Measurements from ENCODE around the gene TAF4. TPM values are rescaled to one million over a fixed set of nuclear protein-coding genes. Genes with fewer than 3 reads are reported as not detected.

The TAF4 gene
- total and polyA plus RNA-seq, 2 of the 13 experiments (the other 11 are each of a cell fraction or from before 2014, with no cell fraction given) = 5.9 to 12.0 TPM

GRCh38 chr20:62066983-62067433 is 1.3 kb upstream of the TAF4 start (continued):
- TF ChIP-seq BCL6 (CRISPR knock-in tag; IDR thresholded peaks at IDR 0.05) = peak; percentile 87
- TF ChIP-seq, protein P1, sequence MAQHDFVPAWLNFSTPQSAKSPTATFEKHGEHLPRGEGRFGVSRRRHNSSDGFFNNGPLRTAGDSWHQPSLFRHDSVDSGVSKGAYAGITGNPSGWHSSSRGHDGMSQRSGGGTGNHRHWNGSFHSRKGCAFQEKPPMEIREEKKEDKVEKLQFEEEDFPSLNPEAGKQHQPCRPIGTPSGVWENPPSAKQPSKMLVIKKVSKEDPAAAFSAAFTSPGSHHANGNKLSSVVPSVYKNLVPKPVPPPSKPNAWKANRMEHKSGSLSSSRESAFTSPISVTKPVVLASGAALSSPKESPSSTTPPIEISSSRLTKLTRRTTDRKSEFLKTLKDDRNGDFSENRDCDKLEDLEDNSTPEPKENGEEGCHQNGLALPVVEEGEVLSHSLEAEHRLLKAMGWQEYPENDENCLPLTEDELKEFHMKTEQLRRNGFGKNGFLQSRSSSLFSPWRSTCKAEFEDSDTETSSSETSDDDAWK (CRISPR knock-in tag; IDR thresholded peaks at IDR 0.05) = no peak
- TF ChIP-seq HOXD1 (CRISPR knock-in tag; IDR thresholded peaks at IDR 0.05) = no peak
- TF ChIP-seq, protein P2, sequence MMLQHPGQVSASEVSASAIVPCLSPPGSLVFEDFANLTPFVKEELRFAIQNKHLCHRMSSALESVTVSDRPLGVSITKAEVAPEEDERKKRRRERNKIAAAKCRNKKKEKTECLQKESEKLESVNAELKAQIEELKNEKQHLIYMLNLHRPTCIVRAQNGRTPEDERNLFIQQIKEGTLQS (CRISPR knock-in tag; IDR thresholded peaks at IDR 0.05) = no peak
- TF ChIP-seq RORA (CRISPR knock-in tag; IDR thresholded peaks at IDR 0.05) = no peak
- no peak; the same call in 1 of the 2 replicates for TF ChIP-seq DMTF1 (CRISPR knock-in tag; IDR thresholded peaks at IDR 0.05)
- 0 out of 2 replicates have a peak, but pooled peaks have one; percentile 40 for TF ChIP-seq PRDM4 (CRISPR knock-in tag; IDR thresholded peaks at IDR 0.05; ENCODE audit: borderline replicate concordance)
- TF ChIP-seq ZNF121 (CRISPR knock-in tag; IDR thresholded peaks at IDR 0.05) = no peak
- no peak for TF ChIP-seq SYNCRIP (IDR thresholded peaks at IDR 0.05; ENCODE audit: insufficient read depth, low read depth, low read length)
- no peak for TF ChIP-seq GTF3A (CRISPR knock-in tag; conservative IDR thresholded peaks at IDR 0.05)
- TF ChIP-seq ZFY (CRISPR knock-in tag; IDR thresholded peaks at IDR 0.05) = no peak
- no peak for TF ChIP-seq KDM5A (IDR thresholded peaks at IDR 0.05; ENCODE audit: borderline replicate concordance, low read length)
- TF ChIP-seq PHF5A (CRISPR knock-in tag; IDR thresholded peaks at IDR 0.05; ENCODE audit: low read depth, unreplicated experiment) = no peak
- TF ChIP-seq MEF2D (CRISPR knock-in tag; IDR thresholded peaks at IDR 0.05) = no peak
- TF ChIP-seq ZMYM2 (CRISPR knock-in tag; IDR thresholded peaks at IDR 0.05) = 0 out of 2 replicates have a peak, but pooled peaks have one; percentile 30
- TF ChIP-seq, protein P3, sequence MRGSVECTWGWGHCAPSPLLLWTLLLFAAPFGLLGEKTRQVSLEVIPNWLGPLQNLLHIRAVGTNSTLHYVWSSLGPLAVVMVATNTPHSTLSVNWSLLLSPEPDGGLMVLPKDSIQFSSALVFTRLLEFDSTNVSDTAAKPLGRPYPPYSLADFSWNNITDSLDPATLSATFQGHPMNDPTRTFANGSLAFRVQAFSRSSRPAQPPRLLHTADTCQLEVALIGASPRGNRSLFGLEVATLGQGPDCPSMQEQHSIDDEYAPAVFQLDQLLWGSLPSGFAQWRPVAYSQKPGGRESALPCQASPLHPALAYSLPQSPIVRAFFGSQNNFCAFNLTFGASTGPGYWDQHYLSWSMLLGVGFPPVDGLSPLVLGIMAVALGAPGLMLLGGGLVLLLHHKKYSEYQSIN (CRISPR knock-in tag; IDR thresholded peaks at IDR 0.05; ENCODE audit: borderline replicate concordance) = no peak
- TF ChIP-seq ZNF207 (IDR thresholded peaks at IDR 0.05; ENCODE audit: borderline replicate concordance) = no peak
- peak; percentile 43; the same call in 1 of the 2 replicates for TF ChIP-seq ZNF792 (CRISPR knock-in tag; IDR thresholded peaks at IDR 0.05)
- TF ChIP-seq ZZZ3 (CRISPR knock-in tag; IDR thresholded peaks at IDR 0.05; ENCODE audit: borderline replicate concordance) = no peak
- TF ChIP-seq TARDBP (CRISPR knock-in tag; IDR thresholded peaks at IDR 0.05) = peak; percentile 70; the same call in 1 of the 2 replicates
- TF ChIP-seq FUBP1 (CRISPR knock-in tag; IDR thresholded peaks at IDR 0.05; ENCODE audit: borderline replicate concordance) = no peak
- no peak for TF ChIP-seq KLF13 (CRISPR knock-in tag; IDR thresholded peaks at IDR 0.05)

Data from HepG2 (cell line).